GM12878 (cell line): ENCODE results near the gene SHISA7. TPM values are rescaled to one million over a fixed set of nuclear protein-coding genes. Genes with fewer than 3 reads are reported as not detected.
A peak's percentile ranks its signal among the peaks of the same experiment; 100 is the strongest.

Source experiments
- BMI1 ChIP-seq: fragments of 450-650 bp; IDR thresholded peaks from 2 replicates; pipeline ENCODE4 v1.6.1; 2016; ENCODE audit warnings: mild to moderate bottlenecking, moderate library complexity, borderline replicate concordance
- CEBPB ChIP-seq, 2 experiments: fragments of 150-350 bp in 1 of 2; IDR thresholded peaks; 2 replicates each; pipeline ENCODE4 v1.6.1; 2012 to 2014; ENCODE audit warnings: low read depth in 2 of 2, low read length in 2 of 2, borderline replicate concordance in 1 of 2, inconsistent platforms in 1 of 2
- CHD1 ChIP-seq: IDR thresholded peaks from 2 replicates; pipeline ENCODE4 v1.6.1; 2012; ENCODE audit warnings: low read depth, low read length, improper control_type of control experiment
- CREM ChIP-seq: IDR thresholded peaks from 2 replicates; pipeline ENCODE4 v1.6.1; 2014; ENCODE audit warnings: antibody characterized with exemption, low read depth
- EP300 ChIP-seq, 2 experiments: fragments of 150-350 bp in 1 of 2; IDR thresholded peaks; 2 replicates each; pipeline ENCODE4 v1.6.1; 2011 to 2012; ENCODE audit warnings: low read depth in 2 of 2, low read length in 2 of 2, borderline replicate concordance in 1 of 2, improper control_type of control experiment in 1 of 2, inconsistent platforms in 1 of 2; ENCODE audit not compliant: control insufficient read depth in 1 of 2
- GABPA ChIP-seq: IDR thresholded peaks from 2 replicates; pipeline ENCODE4 v1.6.1; 2014; ENCODE audit warnings: antibody characterized with exemption, low read depth, mild to moderate bottlenecking, inconsistent platforms
- GATAD2B ChIP-seq: fragments of 450-650 bp; conservative IDR thresholded peaks from 2 replicates; pipeline ENCODE4 v1.6.1; 2017; ENCODE audit warnings: low read depth, mild to moderate bottlenecking, moderate library complexity
- HDAC2 ChIP-seq: fragments of 200-600 bp; sonication (generic); IDR thresholded peaks from 2 replicates; pipeline ENCODE4 v1.6.1; 2017
- NBN ChIP-seq: fragments of 450-650 bp; IDR thresholded peaks from 2 replicates; pipeline ENCODE4 v1.6.1; 2016
- RB1 ChIP-seq: fragments of 450-650 bp; formaldehyde crosslinking; IDR thresholded peaks from 2 replicates; pipeline ENCODE4 v1.6.1; 2017; ENCODE audit warnings: mild to moderate bottlenecking, borderline replicate concordance
- SIX5 ChIP-seq: IDR thresholded peaks from 2 replicates; pipeline ENCODE4 v1.6.1; 2011; ENCODE audit warnings: mild to moderate bottlenecking, low read depth, low read length, moderate library complexity; ENCODE audit not compliant: severe bottlenecking
- SRF ChIP-seq, 2 experiments: IDR thresholded peaks; 2 replicates each; pipeline ENCODE4 v1.6.1; 2011; ENCODE audit warnings: low read depth in 2 of 2, low read length in 2 of 2, mild to moderate bottlenecking in 1 of 2, moderate library complexity in 1 of 2
- ZSCAN29 ChIP-seq: fragments of 450-650 bp; IDR thresholded peaks from 2 replicates; pipeline ENCODE4 v1.6.1; 2017; ENCODE audit warnings: mild to moderate bottlenecking, moderate library complexity
- polyA plus RNA-seq, 11 experiments: library from polyadenylated mRNA; depleted of rRNA in 4 of 11; unstranded in 6 of 11; stranded (reverse) in 5 of 11; fragments of >200 nt; fragmentation: Nextera tagmentation in 4 of 11; fragmentation: Illumina TruSeq in 1 of 11; extraction: Ambion mirVana in 4 of 11; extraction: Trizol in 1 of 11; gene quantifications; 1 replicate in 1 of 11; 2 replicates in 10 of 11; pipeline versions ENCODE4 v1.2.1 to v1.2.3, GENCODE V29; 2011 to 2016; ENCODE audit warnings: inconsistent platforms in 2 of 11, missing spikeins in 2 of 11, low read depth in 1 of 11
- total RNA-seq, 4 experiments: library from RNA; depleted of rRNA in 3 of 4; stranded (reverse); fragments of >200 nt in 3 of 4; fragmentation: Illumina TruSeq in 1 of 4; extraction: Trizol in 1 of 4; gene quantifications; 2 replicates each; pipeline versions ENCODE4 v1.2.1 to v1.2.3, GENCODE V29; 2013 to 2021
- TF ChIP-seq, protein P1 (sequence below): fragments of 450-650 bp; IDR thresholded peaks from 2 replicates; pipeline ENCODE4 v1.6.1; 2017; ENCODE audit warnings: low read depth, mild to moderate bottlenecking, moderate library complexity
- TF ChIP-seq, protein P2 (sequence below): fragments of 450-650 bp; formaldehyde crosslinking; IDR thresholded peaks from 2 replicates; pipeline ENCODE4 v1.5.0; 2022; ENCODE audit warnings: mild to moderate bottlenecking, missing genetic modification characterization
- TF ChIP-seq, protein P3 (sequence below): fragments of 450-650 bp; IDR thresholded peaks from 2 replicates; pipeline ENCODE4 v1.6.1; 2014; ENCODE audit warnings: mild to moderate bottlenecking
- TF ChIP-seq, protein P4 (sequence below): fragments of 450-650 bp; IDR thresholded peaks from 2 replicates; pipeline ENCODE4 v1.6.1; 2016; ENCODE audit warnings: mild to moderate bottlenecking, moderate library complexity, borderline replicate concordance
- TF ChIP-seq, protein P5 (sequence below): IDR thresholded peaks from 2 replicates; pipeline ENCODE4 v1.6.1; 2012; ENCODE audit warnings: low read depth, low read length, improper control_type of control experiment

Gene SHISA7
- total and polyA plus RNA-seq, 10 of the 15 experiments (the other 5 are each of a cell fraction or from before 2014, with no cell fraction given): 0.03 TPM; not detected in 9

DNA sequence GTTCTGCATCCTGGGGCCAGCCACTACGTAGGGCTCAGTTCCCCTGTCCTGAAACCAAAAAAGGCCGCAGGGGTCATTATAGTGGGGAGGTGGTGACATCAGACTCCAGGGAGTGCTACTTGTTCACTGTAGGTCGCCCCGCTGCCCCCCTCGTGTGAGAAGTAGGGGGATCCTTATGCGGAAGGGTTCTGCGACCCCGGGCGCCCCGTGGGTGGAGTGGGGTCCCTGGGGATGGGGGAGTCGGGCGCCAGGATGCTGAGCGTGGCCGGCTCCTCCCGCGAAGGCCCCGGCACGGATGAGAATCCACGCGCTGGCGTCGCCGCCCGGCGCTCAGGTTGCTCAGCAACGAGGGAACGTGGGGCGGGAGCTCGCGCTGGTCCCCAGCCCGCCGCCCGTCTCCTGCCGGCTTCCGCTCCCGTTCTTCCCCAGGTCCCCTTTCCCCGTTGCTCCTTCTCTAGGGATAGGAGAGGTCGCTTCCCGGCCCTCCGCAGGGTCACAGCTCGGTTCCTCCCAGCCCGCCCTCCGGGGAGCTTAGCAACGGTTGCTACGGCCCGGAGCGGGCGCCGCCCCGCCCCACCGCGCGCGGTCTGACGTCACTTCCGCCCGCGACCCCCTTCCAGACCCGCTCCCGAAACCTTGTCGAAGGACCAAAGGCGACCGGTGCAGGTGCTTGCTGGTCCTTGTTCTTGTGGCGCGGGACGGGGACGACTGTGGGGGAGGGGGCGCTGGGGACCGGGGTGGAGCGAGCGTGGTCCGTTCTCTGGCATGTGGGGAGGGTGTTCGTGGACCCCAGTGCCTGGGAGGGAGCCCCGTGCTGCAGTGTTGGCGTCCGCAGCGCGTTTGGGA, 41.7 kb upstream of the SHISA7 start, which contains the start of gene NAT14 (continued):
- TF ChIP-seq GATAD2B: no peak
- TF ChIP-seq GABPA: peak; percentile 75
- TF ChIP-seq SRF (IDR thresholded peaks at IDR 0.05; ENCODE audit: low read depth in 2 of 2, low read length in 2 of 2): no peak
- TF ChIP-seq HDAC2: no peak
- no peak for TF ChIP-seq SIX5
- TF ChIP-seq, protein P1, sequence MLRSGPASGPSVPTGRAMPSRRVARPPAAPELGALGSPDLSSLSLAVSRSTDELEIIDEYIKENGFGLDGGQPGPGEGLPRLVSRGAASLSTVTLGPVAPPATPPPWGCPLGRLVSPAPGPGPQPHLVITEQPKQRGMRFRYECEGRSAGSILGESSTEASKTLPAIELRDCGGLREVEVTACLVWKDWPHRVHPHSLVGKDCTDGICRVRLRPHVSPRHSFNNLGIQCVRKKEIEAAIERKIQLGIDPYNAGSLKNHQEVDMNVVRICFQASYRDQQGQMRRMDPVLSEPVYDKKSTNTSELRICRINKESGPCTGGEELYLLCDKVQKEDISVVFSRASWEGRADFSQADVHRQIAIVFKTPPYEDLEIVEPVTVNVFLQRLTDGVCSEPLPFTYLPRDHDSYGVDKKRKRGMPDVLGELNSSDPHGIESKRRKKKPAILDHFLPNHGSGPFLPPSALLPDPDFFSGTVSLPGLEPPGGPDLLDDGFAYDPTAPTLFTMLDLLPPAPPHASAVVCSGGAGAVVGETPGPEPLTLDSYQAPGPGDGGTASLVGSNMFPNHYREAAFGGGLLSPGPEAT: no peak
- no peak for TF ChIP-seq EP300 (IDR thresholded peaks at IDR 0.05; ENCODE audit: borderline replicate concordance in 1 of 2, control insufficient read depth in 1 of 2, low read depth in 2 of 2, low read length in 2 of 2)
- peak; percentile 81 for TF ChIP-seq BMI1
- no peak for TF ChIP-seq CEBPB (IDR thresholded peaks at IDR 0.05; ENCODE audit: borderline replicate concordance in 1 of 2, low read depth in 2 of 2, low read length in 2 of 2)
- TF ChIP-seq, protein P2, sequence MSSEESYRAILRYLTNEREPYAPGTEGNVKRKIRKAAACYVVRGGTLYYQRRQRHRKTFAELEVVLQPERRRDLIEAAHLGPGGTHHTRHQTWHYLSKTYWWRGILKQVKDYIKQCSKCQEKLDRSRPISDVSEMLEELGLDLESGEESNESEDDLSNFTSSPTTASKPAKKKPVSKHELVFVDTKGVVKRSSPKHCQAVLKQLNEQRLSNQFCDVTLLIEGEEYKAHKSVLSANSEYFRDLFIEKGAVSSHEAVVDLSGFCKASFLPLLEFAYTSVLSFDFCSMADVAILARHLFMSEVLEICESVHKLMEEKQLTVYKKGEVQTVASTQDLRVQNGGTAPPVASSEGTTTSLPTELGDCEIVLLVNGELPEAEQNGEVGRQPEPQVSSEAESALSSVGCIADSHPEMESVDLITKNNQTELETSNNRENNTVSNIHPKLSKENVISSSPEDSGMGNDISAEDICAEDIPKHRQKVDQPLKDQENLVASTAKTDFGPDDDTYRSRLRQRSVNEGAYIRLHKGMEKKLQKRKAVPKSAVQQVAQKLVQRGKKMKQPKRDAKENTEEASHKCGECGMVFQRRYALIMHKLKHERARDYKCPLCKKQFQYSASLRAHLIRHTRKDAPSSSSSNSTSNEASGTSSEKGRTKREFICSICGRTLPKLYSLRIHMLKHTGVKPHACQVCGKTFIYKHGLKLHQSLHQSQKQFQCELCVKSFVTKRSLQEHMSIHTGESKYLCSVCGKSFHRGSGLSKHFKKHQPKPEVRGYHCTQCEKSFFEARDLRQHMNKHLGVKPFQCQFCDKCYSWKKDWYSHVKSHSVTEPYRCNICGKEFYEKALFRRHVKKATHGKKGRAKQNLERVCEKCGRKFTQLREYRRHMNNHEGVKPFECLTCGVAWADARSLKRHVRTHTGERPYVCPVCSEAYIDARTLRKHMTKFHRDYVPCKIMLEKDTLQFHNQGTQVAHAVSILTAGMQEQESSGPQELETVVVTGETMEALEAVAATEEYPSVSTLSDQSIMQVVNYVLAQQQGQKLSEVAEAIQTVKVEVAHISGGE (CRISPR knock-in tag): no peak
- TF ChIP-seq, protein P3, sequence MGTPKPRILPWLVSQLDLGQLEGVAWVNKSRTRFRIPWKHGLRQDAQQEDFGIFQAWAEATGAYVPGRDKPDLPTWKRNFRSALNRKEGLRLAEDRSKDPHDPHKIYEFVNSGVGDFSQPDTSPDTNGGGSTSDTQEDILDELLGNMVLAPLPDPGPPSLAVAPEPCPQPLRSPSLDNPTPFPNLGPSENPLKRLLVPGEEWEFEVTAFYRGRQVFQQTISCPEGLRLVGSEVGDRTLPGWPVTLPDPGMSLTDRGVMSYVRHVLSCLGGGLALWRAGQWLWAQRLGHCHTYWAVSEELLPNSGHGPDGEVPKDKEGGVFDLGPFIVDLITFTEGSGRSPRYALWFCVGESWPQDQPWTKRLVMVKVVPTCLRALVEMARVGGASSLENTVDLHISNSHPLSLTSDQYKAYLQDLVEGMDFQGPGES: no peak
- no peak for TF ChIP-seq ZSCAN29
- TF ChIP-seq NBN: 0 out of 2 replicates have a peak, but pooled peaks have one; percentile 42
- TF ChIP-seq CREM: peak; percentile 95
- TF ChIP-seq, protein P4, sequence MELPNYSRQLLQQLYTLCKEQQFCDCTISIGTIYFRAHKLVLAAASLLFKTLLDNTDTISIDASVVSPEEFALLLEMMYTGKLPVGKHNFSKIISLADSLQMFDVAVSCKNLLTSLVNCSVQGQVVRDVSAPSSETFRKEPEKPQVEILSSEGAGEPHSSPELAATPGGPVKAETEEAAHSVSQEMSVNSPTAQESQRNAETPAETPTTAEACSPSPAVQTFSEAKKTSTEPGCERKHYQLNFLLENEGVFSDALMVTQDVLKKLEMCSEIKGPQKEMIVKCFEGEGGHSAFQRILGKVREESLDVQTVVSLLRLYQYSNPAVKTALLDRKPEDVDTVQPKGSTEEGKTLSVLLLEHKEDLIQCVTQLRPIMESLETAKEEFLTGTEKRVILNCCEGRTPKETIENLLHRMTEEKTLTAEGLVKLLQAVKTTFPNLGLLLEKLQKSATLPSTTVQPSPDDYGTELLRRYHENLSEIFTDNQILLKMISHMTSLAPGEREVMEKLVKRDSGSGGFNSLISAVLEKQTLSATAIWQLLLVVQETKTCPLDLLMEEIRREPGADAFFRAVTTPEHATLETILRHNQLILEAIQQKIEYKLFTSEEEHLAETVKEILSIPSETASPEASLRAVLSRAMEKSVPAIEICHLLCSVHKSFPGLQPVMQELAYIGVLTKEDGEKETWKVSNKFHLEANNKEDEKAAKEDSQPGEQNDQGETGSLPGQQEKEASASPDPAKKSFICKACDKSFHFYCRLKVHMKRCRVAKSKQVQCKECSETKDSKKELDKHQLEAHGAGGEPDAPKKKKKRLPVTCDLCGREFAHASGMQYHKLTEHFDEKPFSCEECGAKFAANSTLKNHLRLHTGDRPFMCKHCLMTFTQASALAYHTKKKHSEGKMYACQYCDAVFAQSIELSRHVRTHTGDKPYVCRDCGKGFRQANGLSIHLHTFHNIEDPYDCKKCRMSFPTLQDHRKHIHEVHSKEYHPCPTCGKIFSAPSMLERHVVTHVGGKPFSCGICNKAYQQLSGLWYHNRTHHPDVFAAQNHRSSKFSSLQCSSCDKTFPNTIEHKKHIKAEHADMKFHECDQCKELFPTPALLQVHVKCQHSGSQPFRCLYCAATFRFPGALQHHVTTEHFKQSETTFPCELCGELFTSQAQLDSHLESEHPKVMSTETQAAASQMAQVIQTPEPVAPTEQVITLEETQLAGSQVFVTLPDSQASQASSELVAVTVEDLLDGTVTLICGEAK: peak; percentile 73
- TF ChIP-seq, protein P5, sequence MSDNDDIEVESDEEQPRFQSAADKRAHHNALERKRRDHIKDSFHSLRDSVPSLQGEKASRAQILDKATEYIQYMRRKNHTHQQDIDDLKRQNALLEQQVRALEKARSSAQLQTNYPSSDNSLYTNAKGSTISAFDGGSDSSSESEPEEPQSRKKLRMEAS: no peak
- TF ChIP-seq CHD1: no peak
- peak; percentile 32; the same call in 1 of the 2 replicates for TF ChIP-seq RB1
